Measurements from ENCODE around the gene BTG2. TPM values are rescaled to one million over a fixed set of nuclear protein-coding genes. Genes with fewer than 3 reads are reported as not detected.

BTG2 gene
- polyA plus RNA-seq, 2 of the 4 experiments (the other 2 are of a cell fraction): 7.2 to 16.4 TPM

GRCh38 chr1:203302456-203302855 lies 2.9 kb upstream of the BTG2 start:
- CTCF ChIA-PET: interaction anchor here (4.3 kb wide), 1 partner anchor 35 kb away, joined by 19 read pairs; no protein-coding TSS in a partner anchor
- TF ChIP-seq, protein P1, sequence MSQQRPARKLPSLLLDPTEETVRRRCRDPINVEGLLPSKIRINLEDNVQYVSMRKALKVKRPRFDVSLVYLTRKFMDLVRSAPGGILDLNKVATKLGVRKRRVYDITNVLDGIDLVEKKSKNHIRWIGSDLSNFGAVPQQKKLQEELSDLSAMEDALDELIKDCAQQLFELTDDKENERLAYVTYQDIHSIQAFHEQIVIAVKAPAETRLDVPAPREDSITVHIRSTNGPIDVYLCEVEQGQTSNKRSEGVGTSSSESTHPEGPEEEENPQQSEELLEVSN (IDR thresholded peaks at IDR 0.05; ENCODE audit: borderline replicate concordance, low read depth): no peak
- TF ChIP-seq EP300 (IDR thresholded peaks at IDR 0.05): no peak
- TF ChIP-seq SMC3 (IDR thresholded peaks at IDR 0.05): no peak
- no peak for TF ChIP-seq MAZ (IDR thresholded peaks at IDR 0.05; ENCODE audit: borderline replicate concordance, low read depth, low read length)
- TF ChIP-seq, protein P2, sequence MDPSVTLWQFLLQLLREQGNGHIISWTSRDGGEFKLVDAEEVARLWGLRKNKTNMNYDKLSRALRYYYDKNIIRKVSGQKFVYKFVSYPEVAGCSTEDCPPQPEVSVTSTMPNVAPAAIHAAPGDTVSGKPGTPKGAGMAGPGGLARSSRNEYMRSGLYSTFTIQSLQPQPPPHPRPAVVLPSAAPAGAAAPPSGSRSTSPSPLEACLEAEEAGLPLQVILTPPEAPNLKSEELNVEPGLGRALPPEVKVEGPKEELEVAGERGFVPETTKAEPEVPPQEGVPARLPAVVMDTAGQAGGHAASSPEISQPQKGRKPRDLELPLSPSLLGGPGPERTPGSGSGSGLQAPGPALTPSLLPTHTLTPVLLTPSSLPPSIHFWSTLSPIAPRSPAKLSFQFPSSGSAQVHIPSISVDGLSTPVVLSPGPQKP (IDR thresholded peaks at IDR 0.05; ENCODE audit: low read depth, low read length): no peak
- no peak for TF ChIP-seq ATOH8 (CRISPR knock-in tag; IDR thresholded peaks at IDR 0.05; ENCODE audit: low read depth)
- no peak for TF ChIP-seq NFE2L2 (conservative IDR thresholded peaks at IDR 0.05; ENCODE audit: low read length)
- TF ChIP-seq JUN (IDR thresholded peaks at IDR 0.05): no peak
- ATAC-seq (no peak), DNase-seq (ENCODE audit: low read depth in 1 of 2, low spot score in 1 of 2) (no peak), FAIRE-seq (no peak)
- no peak overlapping the region for H3K4me2 ChIP-seq
- no peak overlapping the region for H3K27ac ChIP-seq
- H3K9me3 ChIP-seq: no peaks in the 10 kb centered on the region
- POLR2A ChIA-PET: no interaction called here
- H3K4me1 ChIP-seq: peaks cover 18% of the 10 kb centered on the region
- WGBS (ENCODE audit: missing lambda C conversion rate): 75% methylated on average over 7 of the region's 7 CpGs
- no peak overlapping the region for H3K4me3 ChIP-seq

- ChIA-PET POLR2A (no interaction called here), CTCF (no interaction called here)
- H3K9me3 ChIP-seq: no peaks in the 10 kb centered on the region
- ATAC-seq (no peak), FAIRE-seq (no peak), DNase-seq (ENCODE audit: low read depth in 1 of 2, low spot score in 1 of 2) (no peak)
- no peak for TF ChIP-seq POLR2A (IDR thresholded peaks at IDR 0.05; ENCODE audit: low read length)
- TF ChIP-seq REST (IDR thresholded peaks at IDR 0.05): no peak
- TF ChIP-seq POLR2AphosphoS2 (conservative IDR thresholded peaks at IDR 0.05; ENCODE audit: low read length): no peak
- TF ChIP-seq BHLHE40 (IDR thresholded peaks at IDR 0.05; ENCODE audit: low read depth, low read length): no peak
- no peak for TF ChIP-seq HOXA7 (CRISPR knock-in tag; IDR thresholded peaks at IDR 0.05)
- TF ChIP-seq NPAS2 (CRISPR knock-in tag; IDR thresholded peaks at IDR 0.05; ENCODE audit: borderline replicate concordance): no peak
- no peak for TF ChIP-seq HEYL (CRISPR knock-in tag; IDR thresholded peaks at IDR 0.05)
- TF ChIP-seq HOXB13 (CRISPR knock-in tag; IDR thresholded peaks at IDR 0.05; ENCODE audit: low read depth): no peak
- no peak for TF ChIP-seq TP53 (CRISPR knock-in tag; IDR thresholded peaks at IDR 0.05)
- TF ChIP-seq USF2 (IDR thresholded peaks at IDR 0.05): no peak
- H3K4me1 ChIP-seq: peaks cover 22% of the 10 kb centered on the region
- 89% methylated on average over 3 of the region's 3 CpGs for WGBS (ENCODE audit: missing lambda C conversion rate)
- H3K4me3 ChIP-seq: no peak overlapping the region
- H3K27ac ChIP-seq: no peak overlapping the region
- no peak overlapping the region for H3K4me2 ChIP-seq
These were observed 2.4 kb upstream of the BTG2 start for GRCh38 chr1:203302894-203303293.

Measured in A549 (cell line).